Uterus (tissue), 4 donors: Measurements from ENCODE around the gene SBNO2. TPM values are rescaled to one million over a fixed set of nuclear protein-coding genes. Genes with fewer than 3 reads are reported as not detected.
"Not testable (repeated sequence)": the region's sequence is repeated elsewhere in the genome, so short reads cannot be mapped to it uniquely, and the experiment has no call there.

Experiments used
- DNase-seq, 2 donors: peaks; one replicate each; pipeline ENCODE4 v3.0.0-alpha.2; 2019 to 2020
- H3K27ac ChIP-seq, 2 donors: fragments of 200-600 bp; sonication (generic); 1 replicate in 1 of 2; 2 replicates in 1 of 2; pipeline ENCODE4 v1.5.1; 2016 to 2018
- H3K27me3 ChIP-seq, 2 donors: fragments of 200-600 bp; sonication (generic); one replicate each; pipeline ENCODE4 v1.5.1; 2018 to 2019; ENCODE audit warnings: control low read depth in 1 of 2
- H3K36me3 ChIP-seq, 2 donors: fragments of 200-600 bp; sonication (generic); one replicate each; pipeline ENCODE4 v1.5.1; 2019; ENCODE audit warnings: control low read depth in 1 of 2
- H3K4me1 ChIP-seq, 2 donors: fragments of 200-600 bp; sonication (generic); one replicate each; pipeline ENCODE4 v1.5.1; 2018 to 2019; ENCODE audit warnings: control low read depth in 1 of 2
- H3K4me3 ChIP-seq, 2 donors: fragments of 200-600 bp; sonication (generic); 1 replicate in 1 of 2; 2 replicates in 1 of 2; pipeline ENCODE4 v1.5.1; 2018 to 2019; ENCODE audit warnings: mild to moderate bottlenecking in 1 of 2
- H3K9me3 ChIP-seq, 2 donors: fragments of 200-600 bp; sonication (generic); one replicate each; pipeline ENCODE4 v1.5.1; 2019; ENCODE audit warnings: control low read depth in 1 of 2
- POLR2A ChIP-seq, 2 donors: fragments of 450-650 bp; IDR thresholded peaks; one replicate each; pipeline ENCODE4 v1.6.1; 2016; ENCODE audit warnings: antibody characterized with exemption in 2 of 2, mild to moderate bottlenecking in 1 of 2, moderate library complexity in 1 of 2
- intact Hi-C: fragments of 100-400 bp; cut with DNase I; formaldehyde crosslinking; loops from one replicate; pipeline ENCODE4 v1.15.1; 2023; ENCODE audit warnings: low total_unique reads
- total RNA-seq, 4 donors: library from RNA; depleted of rRNA in 3 of 4; stranded (reverse); fragments of >200 nt in 3 of 4; gene quantifications; one replicate each; pipeline versions ENCODE4 v1.1.0 to v1.2.4, GENCODE V29; 2014 to 2023
- TF ChIP-seq, protein P1 (sequence below), 4 experiments: fragments of 200-600 bp in 2 of 4; fragments of 450-650 bp in 2 of 4; sonication (generic) in 2 of 4; IDR thresholded peaks; one replicate each; pipeline ENCODE4 v1.5.1; 2016 to 2019; ENCODE audit warnings: antibody characterized with exemption in 4 of 4, mild to moderate bottlenecking in 2 of 4, moderate library complexity in 1 of 4
- donor health status: DM: yes; HTN: yes; CAD: no.

SBNO2 gene
- total RNA-seq, 4 donors from 2014 or later = 4.4 to 107 (median 10.7) TPM

DNA sequence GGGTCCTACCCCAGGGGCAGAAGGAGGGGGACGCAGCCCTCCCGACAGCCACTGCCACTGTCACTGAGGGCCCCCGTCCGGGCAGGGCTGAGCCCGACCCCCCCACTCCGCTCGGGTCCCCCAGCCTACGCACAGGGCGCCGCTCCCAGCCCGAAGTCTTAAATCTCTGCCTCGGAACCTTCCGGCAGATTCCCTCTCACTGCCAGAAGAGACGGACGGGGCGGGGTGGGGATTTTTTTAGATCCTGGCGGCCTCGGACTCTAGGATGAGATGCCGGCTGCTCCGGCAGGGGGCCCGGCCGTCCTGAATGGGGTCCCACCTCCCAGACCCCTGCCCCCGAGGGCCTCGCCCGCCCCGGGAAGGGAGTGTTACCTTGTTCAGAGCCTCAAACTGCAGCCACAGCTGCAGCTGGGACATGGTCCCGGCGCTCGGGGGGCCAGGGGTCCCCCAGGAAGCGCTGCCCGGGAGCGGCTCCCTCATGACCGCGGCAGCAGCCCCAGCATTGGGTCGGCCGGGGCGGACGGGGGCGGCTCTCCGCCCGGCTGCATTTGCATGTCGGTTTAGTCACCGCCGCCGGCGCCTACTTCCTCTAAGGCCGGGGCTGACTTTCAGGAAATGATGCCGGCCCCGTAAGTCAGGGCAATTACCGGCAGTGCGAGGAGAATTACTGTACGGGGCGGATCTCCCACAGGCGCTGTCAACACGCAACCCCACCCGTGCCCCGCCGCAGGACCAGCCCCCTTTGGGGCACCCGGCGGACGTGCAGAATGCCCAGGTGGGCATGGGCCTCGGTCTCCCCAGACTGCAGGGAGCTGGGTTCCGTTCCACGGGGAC lies 42.1 kb downstream of the SBNO2 start:
- Histone ChIP-seq H3K9me3 (no peaks in the 10 kb centered on the region), H3K36me3 (no peaks in the 10 kb centered on the region), H3K4me3 (peak overlapping the region; percentile 57 to 60), H3K27ac (peak overlapping the region; percentile 87 to 90), H3K27me3 (no peaks in the 10 kb centered on the region), H3K4me1 (peaks cover 0 to 31% of the 10 kb centered on the region in 2 donors)
- DNase-seq = peak; percentile 79 to 84
- TF ChIP-seq, protein P1, sequence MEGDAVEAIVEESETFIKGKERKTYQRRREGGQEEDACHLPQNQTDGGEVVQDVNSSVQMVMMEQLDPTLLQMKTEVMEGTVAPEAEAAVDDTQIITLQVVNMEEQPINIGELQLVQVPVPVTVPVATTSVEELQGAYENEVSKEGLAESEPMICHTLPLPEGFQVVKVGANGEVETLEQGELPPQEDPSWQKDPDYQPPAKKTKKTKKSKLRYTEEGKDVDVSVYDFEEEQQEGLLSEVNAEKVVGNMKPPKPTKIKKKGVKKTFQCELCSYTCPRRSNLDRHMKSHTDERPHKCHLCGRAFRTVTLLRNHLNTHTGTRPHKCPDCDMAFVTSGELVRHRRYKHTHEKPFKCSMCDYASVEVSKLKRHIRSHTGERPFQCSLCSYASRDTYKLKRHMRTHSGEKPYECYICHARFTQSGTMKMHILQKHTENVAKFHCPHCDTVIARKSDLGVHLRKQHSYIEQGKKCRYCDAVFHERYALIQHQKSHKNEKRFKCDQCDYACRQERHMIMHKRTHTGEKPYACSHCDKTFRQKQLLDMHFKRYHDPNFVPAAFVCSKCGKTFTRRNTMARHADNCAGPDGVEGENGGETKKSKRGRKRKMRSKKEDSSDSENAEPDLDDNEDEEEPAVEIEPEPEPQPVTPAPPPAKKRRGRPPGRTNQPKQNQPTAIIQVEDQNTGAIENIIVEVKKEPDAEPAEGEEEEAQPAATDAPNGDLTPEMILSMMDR (IDR thresholded peaks at IDR 0.05) = peak in 3 of 4 experiments; percentile 10 to 43 (median 30)
- TF ChIP-seq POLR2A (IDR thresholded peaks at IDR 0.05) = peak in 1 of 2 donors; percentile 36
- intact Hi-C loops = no loop called here

DNA sequence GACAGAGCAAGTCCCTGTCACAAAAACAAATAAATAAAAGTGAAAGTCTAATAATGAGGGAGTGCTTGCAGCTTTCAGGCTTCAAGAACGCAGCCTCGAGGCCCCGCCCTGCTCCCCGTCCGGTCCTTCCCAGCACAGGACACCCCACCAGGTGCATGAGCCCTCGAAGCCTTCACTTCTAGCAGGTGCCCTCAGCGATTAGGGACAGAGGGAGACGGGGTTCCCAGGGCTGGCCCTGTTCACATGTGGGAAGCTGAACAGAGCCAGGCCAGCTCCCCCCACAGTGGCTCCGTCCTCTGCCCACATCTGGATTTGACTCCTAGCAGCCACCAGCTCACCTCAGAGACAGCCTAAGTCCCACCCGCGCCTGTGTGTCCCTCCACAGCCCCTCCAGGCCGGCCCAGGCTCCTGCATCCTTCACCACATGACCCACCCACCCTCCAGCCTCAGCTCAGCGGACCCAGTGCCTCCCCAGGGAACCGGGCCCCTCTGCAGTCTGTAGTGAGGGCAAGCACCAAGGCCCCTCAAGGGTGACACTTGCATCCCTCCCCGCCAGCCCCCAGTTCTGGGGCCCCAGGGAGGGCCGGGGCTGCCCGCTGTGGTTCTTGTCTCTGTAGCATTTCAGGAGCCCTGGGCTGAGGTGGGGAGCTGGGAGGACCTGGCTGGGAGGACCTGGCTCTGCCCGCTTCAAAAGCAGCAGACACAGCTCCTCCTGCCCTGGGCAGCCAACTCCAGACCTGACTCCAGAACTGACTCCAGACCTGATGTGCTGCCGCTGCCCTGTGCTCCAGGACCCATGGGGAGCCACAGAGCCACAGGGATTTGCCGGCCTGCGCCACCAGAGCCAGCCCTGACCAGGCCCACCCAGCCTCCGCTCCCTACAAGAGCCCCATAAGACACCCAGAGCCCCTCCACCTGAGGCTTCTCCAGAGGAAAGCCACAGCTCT lies 43.0 kb downstream of the SBNO2 start:
- Histone ChIP-seq H3K36me3 (no peaks in the 10 kb centered on the region), H3K27ac (peak overlapping the region; percentile 87 to 90), H3K9me3 (no peaks in the 10 kb centered on the region), H3K27me3 (no peaks in the 10 kb centered on the region), H3K4me1 (peaks cover 0 to 23% of the 10 kb centered on the region in 2 donors), H3K4me3 (peak overlapping the region; percentile 57 to 60)
- intact Hi-C loops = no loop called here
- DNase-seq = peak in 1 of 2 donors; percentile 26
- TF ChIP-seq POLR2A (IDR thresholded peaks at IDR 0.05) = no peak
- TF ChIP-seq, protein P1 (IDR thresholded peaks at IDR 0.05) = no peak

DNA sequence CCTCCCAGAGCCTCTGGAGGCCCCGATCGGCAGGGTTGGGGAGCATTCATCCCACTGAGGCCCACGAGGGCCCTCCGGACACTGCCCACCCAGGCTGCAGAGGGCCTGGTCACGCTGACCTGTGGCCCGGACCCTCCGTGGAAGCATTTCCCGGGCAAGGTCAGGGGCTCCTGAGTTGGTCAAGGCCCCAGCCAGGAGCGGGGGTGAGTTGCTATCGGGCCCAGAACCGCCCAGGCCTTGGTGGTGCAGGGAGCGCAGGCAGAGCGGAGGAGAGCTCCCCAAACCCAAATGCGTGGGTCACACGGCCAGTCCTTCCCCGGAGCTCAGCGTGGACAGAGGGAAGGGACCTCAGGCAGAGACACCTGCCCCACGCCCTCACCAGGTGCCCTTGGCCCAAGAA lies 44.5 kb downstream of the SBNO2 start:
- H3K9me3 ChIP-seq = no peaks in the 10 kb centered on the region
- TF ChIP-seq, protein P1 (IDR thresholded peaks at IDR 0.05) = no peak
- TF ChIP-seq POLR2A (IDR thresholded peaks at IDR 0.05) = no peak
- no peak overlapping the region for H3K4me3 ChIP-seq
- no peak overlapping the region for H3K27ac ChIP-seq
- intact Hi-C loops = no loop called here
- no peaks in the 10 kb centered on the region for H3K27me3 ChIP-seq
- peaks cover 0 to 23% of the 10 kb centered on the region in 2 donors for H3K4me1 ChIP-seq
- no peak for DNase-seq
- no peaks in the 10 kb centered on the region for H3K36me3 ChIP-seq

DNA sequence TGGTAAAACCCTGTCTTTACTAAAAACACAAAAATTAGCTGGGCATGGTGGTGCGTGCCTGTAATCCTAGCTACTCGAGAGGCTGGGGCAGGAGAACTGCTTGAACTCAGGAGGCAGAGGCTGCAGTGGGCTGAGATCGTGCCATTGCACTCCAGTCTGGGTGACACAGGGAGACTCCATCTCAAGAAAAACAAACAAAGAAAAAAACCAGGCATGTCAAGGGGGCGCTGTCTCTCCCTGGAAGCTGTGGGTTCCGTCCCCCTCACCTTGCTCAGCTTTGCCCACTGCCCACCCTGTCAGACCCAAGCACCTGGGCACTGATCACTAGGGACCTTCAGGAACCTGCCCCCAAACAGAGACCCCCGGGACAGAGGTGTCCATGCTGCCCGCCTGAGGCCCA lies 45.0 kb downstream of the SBNO2 start:
- H3K27ac ChIP-seq, intact Hi-C loops, H3K9me3 ChIP-seq, H3K27me3 ChIP-seq, DNase-seq, H3K4me3 ChIP-seq, H3K36me3 ChIP-seq: not testable (repeated sequence)
- H3K4me1 ChIP-seq = peaks cover 0 to 23% of the 10 kb centered on the region in 2 donors

DNA sequence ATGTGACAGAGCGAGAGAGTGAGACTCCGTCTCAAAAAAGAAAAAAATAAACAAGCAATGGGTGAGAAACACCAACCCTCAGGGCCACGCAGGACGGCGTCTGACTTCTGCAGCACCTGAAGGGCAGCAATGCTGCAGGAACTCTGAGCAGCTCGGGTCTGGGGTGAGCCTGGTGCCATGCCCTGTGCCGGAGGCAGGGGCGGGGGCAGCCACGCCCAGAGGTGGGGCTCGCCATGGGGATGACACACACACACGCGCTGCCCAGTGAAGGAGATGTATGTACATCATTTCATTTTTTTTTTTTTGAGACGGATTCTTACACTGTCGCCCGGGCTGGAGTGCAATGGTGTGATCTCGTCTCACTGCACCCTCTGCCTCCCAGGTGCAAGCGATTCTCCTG lies 46.0 kb downstream of the SBNO2 start:
- Histone ChIP-seq H3K4me1 (peaks cover 0 to 14% of the 10 kb centered on the region in 2 donors), H3K9me3 (no peaks in the 10 kb centered on the region), H3K27me3 (no peaks in the 10 kb centered on the region), H3K36me3 (no peaks in the 10 kb centered on the region), H3K4me3 (no peak overlapping the region), H3K27ac (no peak overlapping the region)
- TF ChIP-seq, protein P1 (IDR thresholded peaks at IDR 0.05) = no peak
- no peak for TF ChIP-seq POLR2A (IDR thresholded peaks at IDR 0.05)
- intact Hi-C loops = no loop called here
- no peak for DNase-seq
